Measurements from ENCODE around the gene DLGAP4. TPM values are rescaled to one million over a fixed set of nuclear protein-coding genes. Genes with fewer than 3 reads are reported as not detected.

The DLGAP4 gene
- total and polyA plus RNA-seq, 9 of the 15 experiments (the other 6 are each of a cell fraction or from before 2014, with no cell fraction given): 0.31 to 34.1 (median 4.5) TPM

DNA sequence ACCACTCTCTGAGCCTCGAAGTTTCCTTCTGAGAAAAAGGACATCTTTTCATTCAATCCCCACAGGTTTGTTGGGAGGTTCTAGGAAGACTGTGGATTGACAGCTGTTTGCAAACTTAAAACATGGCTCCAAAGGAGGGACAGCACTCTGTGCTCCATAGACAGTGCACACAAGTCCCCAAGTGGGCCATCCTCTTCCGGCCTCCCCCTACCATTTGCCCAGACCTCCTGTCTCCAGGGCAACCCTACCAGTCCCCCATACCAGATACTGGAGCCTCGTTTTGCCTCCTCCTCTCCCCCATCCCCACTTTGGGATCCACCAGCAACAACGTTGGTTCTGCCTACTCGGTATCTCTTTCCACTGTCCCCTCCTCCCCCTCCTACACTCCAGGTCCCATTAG is 8.5 kb upstream of the DLGAP4 start:
- WGBS (ENCODE audit: insufficient coverage, low coverage, missing lambda C conversion rate): 1% methylated on average over 5 of the region's 5 CpGs
- no peak overlapping the region for H3K4me3 ChIP-seq
- H3K9me1 ChIP-seq (ENCODE audit: control insufficient read depth, insufficient read depth, low read length): no peaks in the 10 kb centered on the region
- H3K9me3 ChIP-seq (replicated peaks; ENCODE audit: control insufficient read depth, insufficient read depth, low read depth, low read length): no peaks in the 10 kb centered on the region
- in situ Hi-C loops (cut with MboI): no loop called here
- no peaks in the 10 kb centered on the region for H3K36me3 ChIP-seq (ENCODE audit: control insufficient read depth, insufficient read depth, low read length)
- TF ChIP-seq BRD9 (IDR thresholded peaks at IDR 0.05; ENCODE audit: low read depth, partially characterized antibody): no peak
- H3K4me2 ChIP-seq (ENCODE audit: insufficient read depth, low read length): no peak overlapping the region
- ATAC-seq (no peak), FAIRE-seq (no peak), DNase-seq (ENCODE audit: extremely low read depth in 1 of 4, low spot score in 3 of 4) (no peak)
- no peak overlapping the region for H3K27ac ChIP-seq (ENCODE audit: extremely low read depth, low read depth, low read length)
- BruUV-seq (replicated peaks): no TSS peak
- intact Hi-C loops (cut with micrococcal nuclease): no loop called here
- no peak overlapping the region for H2AFZ ChIP-seq (ENCODE audit: low read depth, low read length)
- no peaks in the 10 kb centered on the region; the same call in 1 of the 2 replicates for H4K20me1 ChIP-seq (replicated peaks; ENCODE audit: control insufficient read depth, insufficient read depth, low read length)
- peaks cover 5 to 32% of the 10 kb centered on the region in 2 experiments; a peak in 3 of 5 replicates for H3K27me3 ChIP-seq (ENCODE audit: control insufficient read depth in 2 of 2, insufficient read depth in 2 of 2, low read length in 2 of 2)
- no peaks in the 10 kb centered on the region for H3K4me1 ChIP-seq (replicated peaks in 1 of 2; ENCODE audit: control insufficient read depth in 2 of 2, insufficient read depth in 2 of 2, low read length in 2 of 2)
- no peak overlapping the region for H3K9ac ChIP-seq (ENCODE audit: insufficient read depth in 1 of 2, low read depth in 2 of 2, low read length in 2 of 2)
- CTCF ChIA-PET (ENCODE audit: low intra/inter-chr PET ratio): no interaction called here
- no peaks in the 10 kb centered on the region for H3K79me2 ChIP-seq (ENCODE audit: control insufficient read depth, insufficient read depth, low read length)
- POLR2A ChIA-PET: no interaction called here

DNA sequence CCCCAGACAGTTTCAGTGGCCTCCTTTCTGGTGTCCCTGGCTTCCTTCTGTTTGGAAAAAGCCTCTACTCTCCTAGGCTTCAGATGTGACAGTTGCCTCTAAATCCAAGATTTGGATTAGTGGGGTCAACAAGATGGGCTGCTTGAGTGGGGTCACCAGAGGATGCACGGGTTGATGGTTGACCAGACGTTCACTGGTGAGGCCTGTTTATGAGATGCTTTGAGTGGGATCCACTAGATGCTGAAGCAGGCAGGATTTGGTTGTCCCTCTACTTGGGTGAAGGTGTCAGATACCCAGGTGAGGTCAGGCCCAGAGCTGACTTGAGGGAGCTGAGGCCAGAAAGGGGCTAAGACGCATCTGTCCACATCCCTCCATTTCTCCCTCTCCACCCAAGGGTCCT is 8.1 kb upstream of the DLGAP4 start:
- 0% methylated on average over 3 of the region's 3 CpGs for WGBS (ENCODE audit: insufficient coverage, low coverage, missing lambda C conversion rate)
- H3K27me3 ChIP-seq (ENCODE audit: control insufficient read depth in 2 of 2, insufficient read depth in 2 of 2, low read length in 2 of 2): peaks cover 7 to 35% of the 10 kb centered on the region in 2 experiments; a peak in 3 of 5 replicates
- ChIA-PET CTCF (ENCODE audit: low intra/inter-chr PET ratio) (no interaction called here), POLR2A (no interaction called here)
- no peaks in the 10 kb centered on the region for H3K79me2 ChIP-seq (ENCODE audit: control insufficient read depth, insufficient read depth, low read length)
- in situ Hi-C loops (cut with MboI) (no loop called here), intact Hi-C loops (cut with micrococcal nuclease) (no loop called here)
- no peaks in the 10 kb centered on the region for H3K36me3 ChIP-seq (ENCODE audit: control insufficient read depth, insufficient read depth, low read length)
- H2AFZ ChIP-seq (ENCODE audit: low read depth, low read length): no peak overlapping the region
- H4K20me1 ChIP-seq (replicated peaks; ENCODE audit: control insufficient read depth, insufficient read depth, low read length): no peaks in the 10 kb centered on the region; the same call in 1 of the 2 replicates
- H3K4me1 ChIP-seq (replicated peaks in 1 of 2; ENCODE audit: control insufficient read depth in 2 of 2, insufficient read depth in 2 of 2, low read length in 2 of 2): no peaks in the 10 kb centered on the region
- DNase-seq (ENCODE audit: extremely low read depth in 1 of 4, low spot score in 3 of 4) (no peak), ATAC-seq (no peak), FAIRE-seq (no peak)
- TF ChIP-seq NR2C2 (CRISPR knock-in tag; IDR thresholded peaks at IDR 0.05) (no peak), NR2C2 (tag; IDR thresholded peaks at IDR 0.05) (no peak), SRSF3 (IDR thresholded peaks at IDR 0.05; ENCODE audit: insufficient read depth, low read length) (no peak), ZNF77 (CRISPR knock-in tag; IDR thresholded peaks at IDR 0.05) (no peak), ZNF384 (IDR thresholded peaks at IDR 0.05; ENCODE audit: low read depth, low read length) (no peak), HDAC6 (IDR thresholded peaks at IDR 0.05; ENCODE audit: low read depth, low read length) (no peak)
- TF ChIP-seq, protein P1, sequence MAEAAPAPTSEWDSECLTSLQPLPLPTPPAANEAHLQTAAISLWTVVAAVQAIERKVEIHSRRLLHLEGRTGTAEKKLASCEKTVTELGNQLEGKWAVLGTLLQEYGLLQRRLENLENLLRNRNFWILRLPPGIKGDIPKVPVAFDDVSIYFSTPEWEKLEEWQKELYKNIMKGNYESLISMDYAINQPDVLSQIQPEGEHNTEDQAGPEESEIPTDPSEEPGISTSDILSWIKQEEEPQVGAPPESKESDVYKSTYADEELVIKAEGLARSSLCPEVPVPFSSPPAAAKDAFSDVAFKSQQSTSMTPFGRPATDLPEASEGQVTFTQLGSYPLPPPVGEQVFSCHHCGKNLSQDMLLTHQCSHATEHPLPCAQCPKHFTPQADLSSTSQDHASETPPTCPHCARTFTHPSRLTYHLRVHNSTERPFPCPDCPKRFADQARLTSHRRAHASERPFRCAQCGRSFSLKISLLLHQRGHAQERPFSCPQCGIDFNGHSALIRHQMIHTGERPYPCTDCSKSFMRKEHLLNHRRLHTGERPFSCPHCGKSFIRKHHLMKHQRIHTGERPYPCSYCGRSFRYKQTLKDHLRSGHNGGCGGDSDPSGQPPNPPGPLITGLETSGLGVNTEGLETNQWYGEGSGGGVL (CRISPR knock-in tag; IDR thresholded peaks at IDR 0.05): no peak
- TF ChIP-seq, protein P2, sequence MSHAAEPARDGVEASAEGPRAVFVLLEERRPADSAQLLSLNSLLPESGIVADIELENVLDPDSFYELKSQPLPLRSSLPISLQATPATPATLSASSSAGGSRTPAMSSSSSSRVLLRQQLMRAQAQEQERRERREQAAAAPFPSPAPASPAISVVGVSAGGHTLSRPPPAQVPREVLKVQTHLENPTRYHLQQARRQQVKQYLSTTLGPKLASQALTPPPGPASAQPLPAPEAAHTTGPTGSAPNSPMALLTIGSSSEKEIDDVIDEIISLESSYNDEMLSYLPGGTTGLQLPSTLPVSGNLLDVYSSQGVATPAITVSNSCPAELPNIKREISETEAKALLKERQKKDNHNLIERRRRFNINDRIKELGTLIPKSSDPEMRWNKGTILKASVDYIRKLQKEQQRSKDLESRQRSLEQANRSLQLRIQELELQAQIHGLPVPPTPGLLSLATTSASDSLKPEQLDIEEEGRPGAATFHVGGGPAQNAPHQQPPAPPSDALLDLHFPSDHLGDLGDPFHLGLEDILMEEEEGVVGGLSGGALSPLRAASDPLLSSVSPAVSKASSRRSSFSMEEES (CRISPR knock-in tag; IDR thresholded peaks at IDR 0.05): no peak
- no peak overlapping the region for H3K9ac ChIP-seq (ENCODE audit: insufficient read depth in 1 of 2, low read depth in 2 of 2, low read length in 2 of 2)
- H3K4me3 ChIP-seq: no peak overlapping the region
- no peak overlapping the region for H3K4me2 ChIP-seq (ENCODE audit: insufficient read depth, low read length)
- H3K9me3 ChIP-seq (replicated peaks; ENCODE audit: control insufficient read depth, insufficient read depth, low read depth, low read length): no peaks in the 10 kb centered on the region
- no peak overlapping the region for H3K27ac ChIP-seq (ENCODE audit: extremely low read depth, low read depth, low read length)
- BruUV-seq (replicated peaks): no TSS peak
- no peaks in the 10 kb centered on the region for H3K9me1 ChIP-seq (ENCODE audit: control insufficient read depth, insufficient read depth, low read length)

All from K562 (cell line).